Stimulated activated CD4-positive, alpha-beta T cell treated with anti-CD3 and anti-CD28 coated beads, Interleukin-1b, Interleukin-23, amount 100 ng/mL, for 48 hours (primary cell): ENCODE results near the gene MYMK.
"Not testable (repeated sequence)": the region's sequence is repeated elsewhere in the genome, so short reads cannot be mapped to it uniquely, and the experiment has no call there.

Experiments used
- DNase-seq: peaks from one replicate; pipeline ENCODE4 v3.0.0-alpha.2; 2020

MYMK gene

DNA sequence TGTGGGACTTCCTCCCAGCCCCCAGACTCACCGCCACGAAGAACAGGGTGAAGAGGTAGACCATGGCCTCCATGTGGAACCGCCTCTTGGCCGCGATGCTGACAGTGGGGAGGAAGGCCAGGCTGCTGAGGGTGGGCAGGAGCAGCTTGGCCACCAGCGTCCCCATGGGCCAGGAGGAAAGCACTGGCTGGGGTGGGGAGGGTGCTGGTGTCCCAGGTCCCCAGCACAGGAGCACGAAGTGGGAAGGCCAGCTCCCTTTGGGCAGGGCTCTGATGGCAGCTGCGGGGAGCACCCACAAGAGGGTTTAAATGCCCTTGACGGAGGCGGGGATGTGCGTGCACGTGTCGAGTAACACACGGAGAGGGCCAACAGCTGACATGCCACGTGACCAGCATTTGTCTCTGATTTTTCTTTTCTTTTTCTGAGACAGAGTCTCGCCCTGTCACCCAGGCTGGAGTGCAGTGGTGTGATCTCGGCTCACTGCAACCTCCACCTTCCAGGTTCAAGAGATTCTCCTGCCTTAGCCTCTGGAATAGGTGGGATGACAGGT, at the start of gene MYMK:
Gene MYMK, minus strand, starts transcription at position 281 of the 550 bp plus-strand sequence. Its CDS starts 115 bp downstream, at position 166.
- DNase-seq: no peak

- DNase-seq: no peak
Measured at GRCh38 chr9:133573791-133574515, 49.2 kb upstream of the MYMK start.

GRCh38 chr9:133572821-133573361, 48.1 kb upstream of the MYMK start:
- DNase-seq: no peak

- no peak for DNase-seq
Measured at GRCh38 chr9:133571896-133572595, 47.3 kb upstream of the MYMK start.

- no peak for DNase-seq
Measured at GRCh38 chr9:133571391-133571890, 46.7 kb upstream of the MYMK start.

GRCh38 chr9:133570691-133571080, 45.9 kb upstream of the MYMK start:
- no peak for DNase-seq

DNA sequence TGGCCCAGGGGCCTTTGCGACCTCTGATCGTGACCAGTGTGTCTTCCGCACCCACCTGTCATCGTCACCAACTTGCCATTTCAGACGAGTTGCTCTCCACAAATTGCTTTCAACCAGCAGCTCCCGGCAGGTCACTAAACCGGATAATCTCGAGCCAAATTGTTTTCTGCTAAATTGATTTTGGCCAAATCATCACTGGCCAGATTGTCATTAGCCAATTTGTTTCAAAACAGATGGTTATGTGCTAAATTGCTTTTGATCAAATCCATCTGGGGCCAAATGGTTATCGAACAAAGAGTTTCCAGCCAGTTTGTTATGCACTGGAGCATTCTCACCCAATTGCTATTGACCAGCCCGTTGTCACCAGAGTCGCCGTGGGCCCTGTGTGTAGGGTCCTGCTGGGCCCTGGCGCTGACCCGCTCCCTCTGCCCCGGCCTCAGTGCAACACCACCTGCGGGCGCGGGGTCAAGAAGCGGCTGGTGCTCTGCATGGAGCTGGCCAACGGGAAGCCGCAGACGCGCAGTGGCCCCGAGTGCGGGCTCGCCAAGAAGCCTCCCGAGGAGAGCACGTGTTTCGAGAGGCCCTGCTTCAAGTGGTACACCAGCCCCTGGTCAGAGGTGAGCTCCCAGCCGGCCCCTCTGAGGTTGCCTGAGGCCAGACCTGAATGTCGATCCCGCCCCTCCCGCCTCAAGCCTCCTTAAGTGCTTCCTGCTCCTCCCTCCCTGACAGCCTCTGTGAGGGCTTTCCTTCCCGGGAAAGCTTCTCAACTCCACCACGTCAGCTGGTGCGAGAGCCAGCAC, 45.3 kb upstream of the MYMK start:
- DNase-seq: no peak

DNA sequence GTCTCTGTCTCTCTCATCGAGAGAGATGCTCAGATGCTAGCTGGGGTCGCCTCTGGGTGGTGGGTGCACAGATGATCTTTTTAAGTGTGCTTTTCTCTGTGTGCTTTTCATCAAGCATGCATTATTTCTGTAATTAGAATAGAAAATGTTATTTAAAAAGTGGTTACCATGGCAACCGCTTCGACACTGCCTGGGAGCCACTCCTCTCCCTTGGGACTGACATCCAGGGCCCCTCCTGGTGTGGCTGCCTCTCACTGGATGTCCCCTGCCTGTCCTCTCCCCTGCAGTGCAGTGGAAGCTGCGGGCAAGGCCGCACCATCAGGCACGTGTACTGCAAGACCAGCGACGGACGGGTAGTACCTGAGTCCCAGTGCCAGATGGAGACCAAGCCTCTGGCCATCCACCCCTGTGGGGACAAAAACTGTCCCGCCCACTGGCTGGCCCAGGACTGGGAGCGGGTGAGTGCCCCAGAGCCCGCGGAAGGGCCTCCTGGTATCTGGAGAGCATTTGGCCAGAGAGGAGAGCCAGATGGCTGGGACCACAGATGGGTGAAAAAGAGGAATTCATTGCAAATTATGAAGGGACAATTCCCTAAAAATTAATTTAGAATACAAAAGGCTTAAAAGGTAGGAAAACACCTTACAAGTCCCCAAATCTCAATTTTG, 44.5 kb upstream of the MYMK start:
- DNase-seq: no peak

DNA sequence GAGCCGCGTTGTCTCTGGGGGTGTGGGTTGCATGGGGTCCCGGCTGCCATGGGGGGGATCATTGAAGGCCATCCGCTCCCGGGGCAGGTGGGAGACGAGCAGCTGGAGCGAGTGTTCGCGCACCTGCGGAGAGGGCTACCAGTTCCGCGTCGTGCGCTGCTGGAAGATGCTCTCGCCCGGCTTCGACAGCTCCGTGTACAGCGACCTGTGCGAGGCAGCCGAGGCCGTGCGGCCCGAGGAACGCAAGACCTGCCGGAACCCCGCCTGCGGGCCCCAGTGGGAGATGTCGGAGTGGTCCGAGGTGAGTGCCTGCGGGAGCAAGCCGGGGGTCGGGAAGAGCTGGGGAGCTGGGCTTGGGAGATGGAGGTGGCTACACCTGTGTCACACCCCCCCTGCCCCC, 43.4 kb upstream of the MYMK start:
- DNase-seq: no peak

DNA sequence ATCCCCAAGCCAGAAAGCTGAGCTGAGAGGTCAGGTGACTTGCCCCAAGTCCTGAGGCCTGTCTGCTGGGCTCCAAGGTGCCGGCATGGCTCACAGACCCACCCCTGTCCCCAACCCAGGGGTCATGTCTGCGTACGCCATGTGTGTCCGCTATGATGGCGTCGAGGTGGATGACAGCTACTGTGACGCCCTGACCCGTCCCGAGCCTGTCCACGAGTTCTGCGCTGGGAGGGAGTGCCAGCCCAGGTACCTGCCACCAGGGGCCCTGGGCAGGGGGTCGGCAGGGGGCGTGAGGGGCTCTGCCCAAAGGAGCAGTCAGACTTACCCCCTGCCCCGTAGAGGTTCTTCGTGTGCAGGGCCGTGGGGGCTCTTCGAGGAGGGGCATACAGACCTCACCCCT, 42.1 kb upstream of the MYMK start:
- no peak for DNase-seq

DNA sequence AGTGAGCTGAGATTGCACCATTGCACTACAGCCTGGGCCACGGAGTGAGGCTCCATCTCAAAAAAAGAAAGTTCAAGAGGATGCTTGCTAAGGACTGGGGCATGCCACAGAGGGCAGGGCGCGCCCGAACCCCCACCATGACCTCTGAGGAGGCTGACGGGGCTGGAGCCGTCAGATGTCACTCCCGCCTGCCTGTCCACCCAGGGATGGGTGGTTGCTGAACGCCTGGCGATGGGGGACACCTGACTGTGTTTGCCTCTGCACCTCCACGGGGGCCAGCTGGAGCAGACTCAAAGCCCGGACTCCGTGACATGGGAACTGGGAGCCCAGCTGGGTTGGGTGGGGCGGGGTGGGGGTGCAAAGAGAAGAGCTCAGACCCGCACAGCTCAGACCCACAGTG, 41.6 kb upstream of the MYMK start:
- no peak for DNase-seq

DNA sequence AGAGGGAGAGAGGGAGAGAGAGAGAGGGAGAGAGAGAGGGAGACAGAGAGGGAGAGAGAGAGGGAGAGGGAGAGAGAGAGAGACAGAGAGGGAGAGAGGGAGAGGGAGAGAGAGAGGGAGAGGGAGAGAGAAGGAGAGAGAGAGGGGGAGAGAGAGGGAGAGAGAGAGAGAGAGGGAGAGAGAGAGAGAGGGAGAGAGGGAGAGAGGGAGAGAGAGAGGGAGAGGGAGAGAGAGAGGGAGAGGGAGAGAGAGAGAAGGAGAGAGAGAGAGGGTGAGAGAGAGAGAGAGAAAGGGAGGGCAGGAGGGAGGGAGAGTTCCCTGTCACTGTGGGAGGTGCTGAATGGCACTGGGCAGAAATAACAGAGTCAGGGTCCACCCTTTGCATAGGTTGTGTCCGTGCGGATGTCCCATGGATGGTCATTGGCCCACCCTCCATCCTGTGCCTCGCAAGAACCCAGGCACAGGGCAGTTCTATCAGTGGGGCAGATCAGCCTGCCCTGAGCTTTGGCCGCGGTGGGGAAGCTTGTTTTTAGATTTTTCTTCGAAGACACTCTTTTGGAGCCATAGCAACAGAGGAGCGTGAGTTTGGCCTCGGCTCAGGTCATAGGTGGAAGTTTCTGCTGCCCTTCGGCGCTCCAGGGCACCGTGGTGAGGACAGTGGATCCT, 39.8 kb upstream of the MYMK start:
- no peak for DNase-seq

GRCh38 chr9:133563814-133564213, 39.1 kb upstream of the MYMK start:
- not testable (repeated sequence) for DNase-seq

DNA sequence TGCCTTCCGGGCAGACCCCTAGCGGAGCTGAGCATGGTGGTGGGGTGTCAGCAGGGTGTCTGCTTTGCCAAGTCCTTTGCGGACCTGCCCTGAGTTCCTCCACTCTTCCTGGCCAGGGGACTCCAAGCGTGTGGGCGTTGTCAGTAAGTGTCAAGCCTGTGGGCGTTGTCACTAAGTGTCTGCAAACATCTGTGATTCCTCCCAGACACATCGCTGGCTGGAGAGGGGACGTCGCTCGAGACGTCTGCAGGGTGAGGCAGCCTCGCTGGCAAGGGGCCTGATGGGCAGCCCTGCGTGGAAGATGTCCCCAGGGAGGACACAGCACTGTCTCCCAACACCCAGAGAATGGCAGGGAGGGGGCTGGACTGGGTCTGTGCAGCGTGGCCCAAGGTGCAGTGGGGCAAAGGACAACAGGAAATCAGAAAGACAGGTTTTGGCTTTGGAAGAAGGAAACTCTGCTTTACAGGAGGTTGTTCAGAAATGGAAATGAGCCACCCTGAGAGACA, 38.6 kb upstream of the MYMK start:
- DNase-seq: no peak

GRCh38 chr9:133562611-133563290, 38.0 kb upstream of the MYMK start:
- DNase-seq: no peak

GRCh38 chr9:133561976-133562554, 37.3 kb upstream of the MYMK start:
- no peak for DNase-seq

- no peak for DNase-seq
Measured at GRCh38 chr9:133560944-133561343, 36.2 kb upstream of the MYMK start.

- no peak for DNase-seq
Measured at GRCh38 chr9:133560311-133560710, 35.6 kb upstream of the MYMK start.

DNA sequence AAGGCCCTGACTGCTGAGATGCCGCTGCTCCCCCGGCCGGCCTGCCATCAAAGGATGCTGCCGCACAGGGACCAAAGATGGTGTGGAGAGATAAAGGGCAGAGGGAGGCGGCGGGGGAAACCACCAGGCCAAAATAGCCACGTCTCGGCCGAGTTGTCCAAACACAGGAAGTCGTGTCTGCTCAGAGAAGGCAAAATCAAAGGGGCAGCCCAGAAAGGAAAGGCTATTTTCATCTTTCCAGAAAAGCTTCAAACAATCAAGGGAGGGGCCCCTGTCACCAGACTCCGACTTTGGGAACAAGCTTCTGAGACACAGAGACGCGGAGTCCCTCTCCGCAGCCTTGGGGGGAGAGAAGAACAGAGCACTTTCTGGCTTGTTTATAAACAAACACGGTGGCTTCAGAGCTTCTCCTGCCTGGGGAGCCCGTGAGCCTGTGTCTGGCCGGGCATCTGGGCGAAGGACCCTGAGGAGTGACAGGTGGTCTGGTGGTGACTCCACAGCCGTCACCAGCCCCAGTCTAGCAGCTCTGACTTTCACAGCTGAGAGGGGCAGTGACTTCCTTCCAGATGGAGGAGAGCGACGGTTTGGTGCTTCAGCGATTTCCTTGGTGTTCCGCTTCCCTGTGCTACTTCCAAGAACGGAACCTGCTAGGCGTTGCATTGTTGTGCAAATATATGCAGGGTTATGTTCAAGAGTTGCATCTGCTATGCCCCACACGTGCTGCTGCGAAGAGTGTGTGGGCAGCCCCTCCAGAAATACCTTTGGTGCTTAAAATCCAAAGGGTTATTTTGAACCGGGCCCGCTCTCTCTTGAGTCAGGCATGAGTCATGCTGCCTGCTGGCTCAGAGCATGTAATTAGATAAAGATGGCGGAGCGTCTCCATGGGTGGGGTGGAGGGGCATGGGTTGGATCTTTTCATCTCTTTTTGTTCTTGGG, 33.7 kb upstream of the MYMK start:
- peak; percentile 52 for DNase-seq
